ENCODE measurements around the gene RFC2. TPM values are rescaled to one million over a fixed set of nuclear protein-coding genes. Genes with fewer than 3 reads are reported as not detected.
A peak's percentile ranks its signal among the peaks of the same experiment; 100 is the strongest.

Gene RFC2
- polyA plus RNA-seq, 1 experiment: 11.3 TPM

DNA sequence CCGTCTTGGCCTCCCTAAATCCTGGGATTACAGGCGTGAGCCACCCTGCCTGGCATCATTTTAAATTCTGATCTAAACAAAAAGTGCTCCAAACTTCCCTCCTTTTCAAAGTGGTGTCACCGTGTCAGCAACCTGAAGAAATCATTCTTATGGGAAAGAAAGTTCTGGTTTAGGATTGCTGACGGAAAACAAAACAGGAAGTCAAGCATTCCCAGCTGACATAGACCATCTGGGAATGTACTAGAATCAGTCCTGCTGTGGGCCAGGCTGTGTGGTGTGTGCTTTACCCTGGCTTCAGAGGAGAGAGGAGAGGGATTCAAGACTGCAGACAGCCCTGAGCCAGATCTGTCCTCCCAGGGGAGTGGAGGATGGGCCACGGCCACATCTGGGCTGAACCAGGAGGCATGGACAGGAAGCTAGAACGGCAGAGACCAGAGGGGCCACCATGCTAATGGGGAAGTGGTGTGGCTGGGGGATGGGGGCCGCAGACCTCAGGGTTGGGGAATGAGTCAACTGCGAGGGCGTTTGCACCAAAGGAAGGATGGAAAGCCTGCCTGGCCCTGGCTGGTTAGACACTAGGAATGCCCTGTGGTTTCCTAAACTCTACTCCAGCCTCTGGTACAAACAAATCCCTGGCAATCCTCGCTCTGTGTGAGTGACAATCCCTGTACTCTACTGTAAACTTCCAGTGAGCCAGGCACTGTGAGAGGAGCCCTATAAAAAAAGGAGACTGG lies 18.3 kb upstream of the RFC2 start:
- TF ChIP-seq, protein P1, sequence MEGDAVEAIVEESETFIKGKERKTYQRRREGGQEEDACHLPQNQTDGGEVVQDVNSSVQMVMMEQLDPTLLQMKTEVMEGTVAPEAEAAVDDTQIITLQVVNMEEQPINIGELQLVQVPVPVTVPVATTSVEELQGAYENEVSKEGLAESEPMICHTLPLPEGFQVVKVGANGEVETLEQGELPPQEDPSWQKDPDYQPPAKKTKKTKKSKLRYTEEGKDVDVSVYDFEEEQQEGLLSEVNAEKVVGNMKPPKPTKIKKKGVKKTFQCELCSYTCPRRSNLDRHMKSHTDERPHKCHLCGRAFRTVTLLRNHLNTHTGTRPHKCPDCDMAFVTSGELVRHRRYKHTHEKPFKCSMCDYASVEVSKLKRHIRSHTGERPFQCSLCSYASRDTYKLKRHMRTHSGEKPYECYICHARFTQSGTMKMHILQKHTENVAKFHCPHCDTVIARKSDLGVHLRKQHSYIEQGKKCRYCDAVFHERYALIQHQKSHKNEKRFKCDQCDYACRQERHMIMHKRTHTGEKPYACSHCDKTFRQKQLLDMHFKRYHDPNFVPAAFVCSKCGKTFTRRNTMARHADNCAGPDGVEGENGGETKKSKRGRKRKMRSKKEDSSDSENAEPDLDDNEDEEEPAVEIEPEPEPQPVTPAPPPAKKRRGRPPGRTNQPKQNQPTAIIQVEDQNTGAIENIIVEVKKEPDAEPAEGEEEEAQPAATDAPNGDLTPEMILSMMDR (IDR thresholded peaks at IDR 0.05; ENCODE audit: low read depth, low read length): no peak
- Histone ChIP-seq H3K27ac (ENCODE audit: low read depth, low read length) (peak overlapping the region; percentile 99), H3K27me3 (ENCODE audit: control insufficient read depth, insufficient read depth, low read length) (no peaks in the 10 kb centered on the region), H3K4me3 (ENCODE audit: low read depth, low read length) (0 out of 2 replicates have a peak overlapping the region, but pooled peaks have one; percentile 12), H3K9me3 (ENCODE audit: control insufficient read depth, insufficient read depth, low read length) (no peaks in the 10 kb centered on the region)
- DNase-seq (ENCODE audit: low read depth, low spot score): peak; percentile 91
- POLR2A ChIA-PET: interaction anchor here (0.5 to 1.2 kb wide), 3 partner anchors 9 to 189 kb away, joined by 3 to 8 read pairs (median 3); partner anchors contain the start of gene LIMK1
- CTCF ChIA-PET: no interaction called here

DNA sequence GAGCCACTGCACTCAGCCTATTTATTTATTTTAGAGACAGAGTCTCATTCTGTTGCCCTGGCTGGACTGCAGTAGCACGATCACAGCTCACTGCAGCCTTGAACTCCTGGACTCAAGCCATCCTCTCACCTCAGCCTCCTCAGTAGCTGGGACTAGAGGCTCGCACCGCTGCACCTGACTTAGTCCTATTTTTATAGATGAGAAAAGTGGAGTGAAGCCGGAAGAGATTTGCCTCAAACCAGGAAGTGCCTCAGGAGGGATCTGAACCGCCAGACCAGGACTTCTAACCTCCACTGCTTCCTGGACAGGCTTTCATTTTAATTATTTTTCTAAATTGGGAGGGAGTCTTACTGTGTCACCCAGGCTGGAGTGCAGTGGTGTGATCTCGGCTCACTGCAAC lies 17.5 kb upstream of the RFC2 start:
- peak overlapping the region; percentile 99 for H3K27ac ChIP-seq (ENCODE audit: low read depth, low read length)
- CTCF ChIA-PET: no interaction called here
- H3K4me3 ChIP-seq (ENCODE audit: low read depth, low read length): no peak overlapping the region
- no peaks in the 10 kb centered on the region for H3K9me3 ChIP-seq (ENCODE audit: control insufficient read depth, insufficient read depth, low read length)
- no peaks in the 10 kb centered on the region for H3K27me3 ChIP-seq (ENCODE audit: control insufficient read depth, insufficient read depth, low read length)
- POLR2A ChIA-PET: interaction anchor here (0.6 to 1.2 kb wide), 2 partner anchors 10 to 23 kb away, joined by 3 to 8 read pairs; no protein-coding TSS in a partner anchor
- TF ChIP-seq, protein P1 (IDR thresholded peaks at IDR 0.05; ENCODE audit: low read depth, low read length): no peak
- DNase-seq (ENCODE audit: low read depth, low spot score): no peak

DNA sequence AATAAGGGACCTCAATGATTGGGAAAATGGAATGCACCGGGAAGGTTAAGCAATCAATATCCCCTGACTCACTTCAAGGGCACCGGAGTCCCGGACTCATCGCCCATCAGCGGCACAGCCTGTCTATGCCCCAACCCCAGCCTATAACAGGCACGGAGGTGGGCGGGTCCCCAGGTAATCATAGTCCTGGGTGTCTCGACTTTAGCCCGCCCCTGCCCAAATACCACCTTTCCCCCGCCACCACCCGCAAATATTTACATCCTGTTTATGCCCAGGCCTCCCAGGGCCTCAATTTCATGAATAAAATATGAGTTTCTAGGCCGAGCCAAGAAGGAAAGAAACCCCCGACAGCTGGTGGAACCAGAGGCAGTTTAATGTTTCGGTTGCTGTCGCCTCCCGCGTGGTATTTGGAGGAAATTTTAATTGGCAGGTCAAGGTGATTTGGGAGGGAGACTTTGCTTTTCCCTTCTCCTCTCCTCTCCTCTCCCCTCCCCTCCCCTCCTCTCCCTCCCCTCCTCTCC lies 15.6 kb upstream of the RFC2 start:
- ChIA-PET POLR2A (interaction anchor here (2.1 kb wide), 1 partner anchor 18 kb away, joined by 13 read pairs; the partner anchor contains the start of gene CLIP2), CTCF (no interaction called here)

DNA sequence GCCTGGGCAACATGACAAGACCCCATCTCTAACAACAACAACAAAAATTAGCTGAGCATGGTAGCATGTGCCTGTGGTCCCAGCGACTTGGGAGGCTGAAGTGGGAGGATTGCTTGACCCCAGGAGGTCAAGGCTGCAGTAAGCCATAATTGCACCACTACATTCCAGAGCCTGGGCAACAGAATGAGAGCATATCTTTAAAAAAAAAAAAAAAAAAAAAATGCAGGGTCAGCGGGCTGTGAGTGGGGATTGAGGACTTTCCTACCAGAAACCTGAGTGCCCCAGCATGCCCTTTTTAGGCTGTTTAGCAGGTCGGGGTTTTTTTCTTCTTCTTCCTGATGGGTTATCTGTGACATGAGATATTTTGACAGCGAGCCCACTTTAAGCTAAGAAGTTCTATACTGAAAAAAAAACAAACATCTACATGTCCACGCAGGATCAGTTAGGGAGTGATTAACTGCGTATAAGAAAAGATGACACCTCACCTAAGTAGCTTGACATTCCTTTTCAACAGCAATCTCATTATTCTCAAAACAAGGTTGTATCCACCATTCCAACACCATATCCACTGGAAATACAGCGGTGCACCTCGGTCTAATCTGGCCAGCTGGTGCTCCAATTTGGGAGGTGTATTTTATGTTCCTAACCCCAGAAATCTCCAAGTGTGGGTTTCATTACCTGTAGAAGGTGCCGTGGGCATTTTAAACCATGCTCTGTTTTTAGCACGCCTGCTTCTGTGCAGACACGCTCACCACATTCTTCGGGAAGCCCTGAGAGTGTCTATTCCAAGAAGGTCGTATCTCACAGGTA lies 13.8 kb upstream of the RFC2 start:
- Histone ChIP-seq H3K27me3 (ENCODE audit: control insufficient read depth, insufficient read depth, low read length) (no peaks in the 10 kb centered on the region), H3K9me3 (ENCODE audit: control insufficient read depth, insufficient read depth, low read length) (no peaks in the 10 kb centered on the region), H3K4me3 (ENCODE audit: low read depth, low read length) (no peak overlapping the region), H3K27ac (ENCODE audit: low read depth, low read length) (no peak overlapping the region)
- ChIA-PET CTCF (no interaction called here), POLR2A (interaction anchor here (1.0 kb wide), 1 partner anchor 12 kb away, joined by 3 read pairs; no protein-coding TSS in a partner anchor)
- no peak for DNase-seq (ENCODE audit: low read depth, low spot score)
- TF ChIP-seq, protein P1 (IDR thresholded peaks at IDR 0.05; ENCODE audit: low read depth, low read length): no peak

More for the DNA sequence above, 15.6 kb upstream of the RFC2 start:
- H3K4me3 ChIP-seq (ENCODE audit: low read depth, low read length): peak overlapping the region; percentile 51
- TF ChIP-seq, protein P1 (IDR thresholded peaks at IDR 0.05; ENCODE audit: low read depth, low read length): no peak
- H3K9me3 ChIP-seq (ENCODE audit: control insufficient read depth, insufficient read depth, low read length): no peaks in the 10 kb centered on the region
- H3K27me3 ChIP-seq (ENCODE audit: control insufficient read depth, insufficient read depth, low read length): no peaks in the 10 kb centered on the region
- no peak for DNase-seq (ENCODE audit: low read depth, low spot score)
- peak overlapping the region; percentile 39 for H3K27ac ChIP-seq (ENCODE audit: low read depth, low read length)
